ENCODE results near the gene FAM219A.

Gene FAM219A

GRCh38 chr9:34437006-34437925 is 21.1 kb downstream of the FAM219A start:
- peak; percentile 98 for ATAC-seq
- TF ChIP-seq RARB (CRISPR knock-in tag; IDR thresholded peaks at IDR 0.05) = no peak
- TF ChIP-seq ISL1 (CRISPR knock-in tag; IDR thresholded peaks at IDR 0.05) = no peak
- TF ChIP-seq TCF4 (CRISPR knock-in tag; IDR thresholded peaks at IDR 0.05; ENCODE audit: borderline replicate concordance) = peak; percentile 47; the same call in 1 of the 2 replicates
- no peak for TF ChIP-seq SNAI2 (CRISPR knock-in tag; IDR thresholded peaks at IDR 0.05)
- TF ChIP-seq ZFP30 (CRISPR knock-in tag; IDR thresholded peaks at IDR 0.05) = no peak
- TF ChIP-seq ZFP3 (CRISPR knock-in tag; IDR thresholded peaks at IDR 0.05) = no peak

- ATAC-seq = no peak
- TF ChIP-seq ESRRG (CRISPR knock-in tag; IDR thresholded peaks at IDR 0.05) (no peak), PATZ1 (CRISPR knock-in tag; IDR thresholded peaks at IDR 0.05; ENCODE audit: borderline replicate concordance) (no peak), ZC3H10 (CRISPR knock-in tag; IDR thresholded peaks at IDR 0.05) (no peak), CSRNP3 (CRISPR knock-in tag; IDR thresholded peaks at IDR 0.05) (no peak), CREB5 (CRISPR knock-in tag; IDR thresholded peaks at IDR 0.05; ENCODE audit: low read depth) (no peak), ZFP30 (CRISPR knock-in tag; IDR thresholded peaks at IDR 0.05) (no peak), ZFP3 (CRISPR knock-in tag; IDR thresholded peaks at IDR 0.05) (no peak), POU6F1 (CRISPR knock-in tag; IDR thresholded peaks at IDR 0.05; ENCODE audit: borderline replicate concordance, low read depth) (no peak), TCF4 (CRISPR knock-in tag; IDR thresholded peaks at IDR 0.05; ENCODE audit: borderline replicate concordance) (no peak), ZNF565 (CRISPR knock-in tag; conservative IDR thresholded peaks at IDR 0.05; ENCODE audit: low read depth) (no peak), ISL1 (CRISPR knock-in tag; IDR thresholded peaks at IDR 0.05) (no peak), TSHZ2 (CRISPR knock-in tag; IDR thresholded peaks at IDR 0.05) (no peak), SNAI2 (CRISPR knock-in tag; IDR thresholded peaks at IDR 0.05) (no peak), RARB (CRISPR knock-in tag; IDR thresholded peaks at IDR 0.05) (no peak), ZNF8 (CRISPR knock-in tag; IDR thresholded peaks at IDR 0.05) (no peak), PPARA (CRISPR knock-in tag; IDR thresholded peaks at IDR 0.05; ENCODE audit: borderline replicate concordance) (no peak)
Measured at GRCh38 chr9:34431667-34432066, 26.7 kb downstream of the FAM219A start.

GRCh38 chr9:34430843-34431437 is 27.4 kb downstream of the FAM219A start:
- ATAC-seq = peak; percentile 92
- TF ChIP-seq PPARA (CRISPR knock-in tag; IDR thresholded peaks at IDR 0.05; ENCODE audit: borderline replicate concordance) = no peak
- TF ChIP-seq TSHZ2 (CRISPR knock-in tag; IDR thresholded peaks at IDR 0.05) = peak; percentile 87
- peak; percentile 78 for TF ChIP-seq ZFP3 (CRISPR knock-in tag; IDR thresholded peaks at IDR 0.05)
- TF ChIP-seq BACH2 (CRISPR knock-in tag; IDR thresholded peaks at IDR 0.05; ENCODE audit: borderline replicate concordance) = no peak
- TF ChIP-seq RARB (CRISPR knock-in tag; IDR thresholded peaks at IDR 0.05) = no peak
- no peak for TF ChIP-seq ESRRG (CRISPR knock-in tag; IDR thresholded peaks at IDR 0.05)
- peak; percentile 59 for TF ChIP-seq ZNF70 (CRISPR knock-in tag; IDR thresholded peaks at IDR 0.05)
- TF ChIP-seq OSR1 (CRISPR knock-in tag; IDR thresholded peaks at IDR 0.05) = no peak
- no peak for TF ChIP-seq ZC3H10 (CRISPR knock-in tag; IDR thresholded peaks at IDR 0.05)
- no peak for TF ChIP-seq ARNTL (CRISPR knock-in tag; IDR thresholded peaks at IDR 0.05; ENCODE audit: borderline replicate concordance, low read depth)
- TF ChIP-seq CREB5 (CRISPR knock-in tag; IDR thresholded peaks at IDR 0.05; ENCODE audit: low read depth) = no peak

Measured in SK-N-SH treated with all-trans-retinoic acid at 6 μM for 48 hours (cell line).